Measurements from ENCODE around the gene C14orf132. TPM values are rescaled to one million over a fixed set of nuclear protein-coding genes. Genes with fewer than 3 reads are reported as not detected.

The C14orf132 gene
- total RNA-seq, 2 donors from 2014 or later: not detected

- Mint-ChIP-seq H3K36me3 (no peaks in the 10 kb centered on the region), H3K4me1 (ENCODE audit: low read depth in 2 of 2) (no peaks in the 10 kb centered on the region), H3K27ac (no peak overlapping the region), H3K9me3 (no peaks in the 10 kb centered on the region), H3K27me3 (peaks cover 11 to 24% of the 10 kb centered on the region in 2 donors), H3K4me3 (no peak overlapping the region)
- ATAC-seq: no peak
- DNase-seq (ENCODE audit: low spot score): no peak
These were observed 12.1 kb downstream of the C14orf132 start for GRCh38 chr14:96051231-96051630.

- DNase-seq (ENCODE audit: low spot score): no peak
- no peak overlapping the region for H3K4me3 Mint-ChIP-seq
- H3K4me1 Mint-ChIP-seq (ENCODE audit: low read depth in 2 of 2): no peaks in the 10 kb centered on the region
- peak in 1 of 2 donors; percentile 40 for ATAC-seq
- peaks cover 11 to 24% of the 10 kb centered on the region in 2 donors for H3K27me3 Mint-ChIP-seq
- H3K9me3 Mint-ChIP-seq: no peaks in the 10 kb centered on the region
- H3K36me3 Mint-ChIP-seq: no peaks in the 10 kb centered on the region
- H3K27ac Mint-ChIP-seq: no peak overlapping the region
These were observed 12.7 kb downstream of the C14orf132 start for GRCh38 chr14:96051642-96052540.

- Mint-ChIP-seq H3K4me1 (ENCODE audit: low read depth in 2 of 2) (no peaks in the 10 kb centered on the region), H3K4me3 (no peak overlapping the region)
- DNase-seq (ENCODE audit: low spot score): no peak
These were observed 13.5 kb downstream of the C14orf132 start for GRCh38 chr14:96052541-96053247.

GRCh38 chr14:96053248-96053599, 14.1 kb downstream of the C14orf132 start:
- Mint-ChIP-seq H3K27me3 (peaks cover 13 to 28% of the 10 kb centered on the region in 2 donors), H3K36me3 (no peaks in the 10 kb centered on the region), H3K4me1 (ENCODE audit: low read depth in 2 of 2) (no peaks in the 10 kb centered on the region), H3K27ac (no peak overlapping the region), H3K4me3 (no peak overlapping the region), H3K9me3 (no peaks in the 10 kb centered on the region)
- ATAC-seq (no peak), DNase-seq (ENCODE audit: low spot score) (no peak)

More at GRCh38 chr14:96052541-96053247, 13.5 kb downstream of the C14orf132 start:
- Mint-ChIP-seq H3K9me3 (no peaks in the 10 kb centered on the region), H3K36me3 (no peaks in the 10 kb centered on the region), H3K27me3 (peaks cover 11 to 24% of the 10 kb centered on the region in 2 donors), H3K27ac (no peak overlapping the region)
- no peak for ATAC-seq

- Mint-ChIP-seq H3K4me1 (ENCODE audit: low read depth in 2 of 2) (no peaks in the 10 kb centered on the region), H3K27ac (no peak overlapping the region), H3K27me3 (peaks cover 15 to 31% of the 10 kb centered on the region in 2 donors), H3K4me3 (no peak overlapping the region), H3K9me3 (no peaks in the 10 kb centered on the region), H3K36me3 (no peaks in the 10 kb centered on the region)
- ATAC-seq (peak in 1 of 2 donors; percentile 22), DNase-seq (ENCODE audit: low spot score) (no peak)
These were observed 14.6 kb downstream of the C14orf132 start for GRCh38 chr14:96053600-96054381.

- no peaks in the 10 kb centered on the region for H3K36me3 Mint-ChIP-seq
- no peak overlapping the region for H3K4me3 Mint-ChIP-seq
- peaks cover 16 to 31% of the 10 kb centered on the region in 2 donors for H3K27me3 Mint-ChIP-seq
- H3K4me1 Mint-ChIP-seq (ENCODE audit: low read depth in 2 of 2): no peaks in the 10 kb centered on the region
- no peak overlapping the region for H3K27ac Mint-ChIP-seq
- no peak for DNase-seq (ENCODE audit: low spot score)
- no peaks in the 10 kb centered on the region for H3K9me3 Mint-ChIP-seq
- no peak for ATAC-seq
These were observed 15.5 kb downstream of the C14orf132 start for GRCh38 chr14:96054661-96055060.

GRCh38 chr14:96055065-96055752, 16.0 kb downstream of the C14orf132 start:
- no peak overlapping the region for H3K27ac Mint-ChIP-seq
- peaks cover 17 to 27% of the 10 kb centered on the region in 2 donors for H3K27me3 Mint-ChIP-seq
- DNase-seq (ENCODE audit: low spot score) (no peak), ATAC-seq (no peak)
- no peaks in the 10 kb centered on the region for H3K36me3 Mint-ChIP-seq
- H3K4me1 Mint-ChIP-seq (ENCODE audit: low read depth in 2 of 2): no peaks in the 10 kb centered on the region
- no peaks in the 10 kb centered on the region for H3K9me3 Mint-ChIP-seq
- H3K4me3 Mint-ChIP-seq: no peak overlapping the region

GRCh38 chr14:96055753-96056508, 16.8 kb downstream of the C14orf132 start:
- no peak for DNase-seq (ENCODE audit: low spot score)
- ATAC-seq: no peak
- Mint-ChIP-seq H3K4me3 (no peak overlapping the region), H3K27me3 (peaks cover 13 to 19% of the 10 kb centered on the region in 2 donors), H3K9me3 (no peaks in the 10 kb centered on the region), H3K27ac (no peak overlapping the region), H3K4me1 (ENCODE audit: low read depth in 2 of 2) (no peaks in the 10 kb centered on the region), H3K36me3 (no peaks in the 10 kb centered on the region)

- Mint-ChIP-seq H3K27ac (no peak overlapping the region), H3K27me3 (peaks cover 11 to 12% of the 10 kb centered on the region in 2 donors), H3K4me1 (ENCODE audit: low read depth in 2 of 2) (no peaks in the 10 kb centered on the region), H3K36me3 (no peaks in the 10 kb centered on the region), H3K4me3 (no peak overlapping the region), H3K9me3 (no peaks in the 10 kb centered on the region)
- DNase-seq (ENCODE audit: low spot score) (no peak), ATAC-seq (no peak)
These were observed 17.6 kb downstream of the C14orf132 start for GRCh38 chr14:96056509-96057422.

- no peak overlapping the region for H3K27ac Mint-ChIP-seq
- no peaks in the 10 kb centered on the region for H3K4me1 Mint-ChIP-seq (ENCODE audit: low read depth in 2 of 2)
- ATAC-seq (no peak), DNase-seq (ENCODE audit: low spot score) (no peak)
- no peaks in the 10 kb centered on the region for H3K9me3 Mint-ChIP-seq
- no peak overlapping the region for H3K4me3 Mint-ChIP-seq
- no peaks in the 10 kb centered on the region for H3K36me3 Mint-ChIP-seq
- peaks cover 16% of the 10 kb centered on the region in 2 donors for H3K27me3 Mint-ChIP-seq
These were observed 18.6 kb downstream of the C14orf132 start for GRCh38 chr14:96057738-96058137.

GRCh38 chr14:96058576-96059200, 19.5 kb downstream of the C14orf132 start:
- ATAC-seq (no peak), DNase-seq (ENCODE audit: low spot score) (no peak)
- Mint-ChIP-seq H3K4me3 (no peak overlapping the region), H3K36me3 (no peaks in the 10 kb centered on the region), H3K4me1 (ENCODE audit: low read depth in 2 of 2) (no peaks in the 10 kb centered on the region), H3K9me3 (no peaks in the 10 kb centered on the region), H3K27ac (no peak overlapping the region), H3K27me3 (peaks cover 17% of the 10 kb centered on the region in 2 donors)

Data from natural killer cell treated with Interleukin-12 subunit alpha and Interleukin-12 subunit beta and Interleukin-15 and Interleukin-18, amount 100 ng/mL, for 72 hours (primary cell).